Measurements from ENCODE around the gene PIGU.

- TF ChIP-seq HDAC6 (IDR thresholded peaks at IDR 0.05; ENCODE audit: low read depth, low read length) (no peak), ELF4 (CRISPR knock-in tag; IDR thresholded peaks at IDR 0.05) (no peak), CTCF (IDR thresholded peaks at IDR 0.05 in 2 of 3, conservative IDR thresholded peaks at IDR 0.05 in 1 of 3; ENCODE audit: insufficient read depth in 2 of 3, low read depth in 1 of 3, low read length in 3 of 3) (peak; percentile 22 to 32 (median 25); a peak in 2 of 6 replicates), PREB (CRISPR knock-in tag; IDR thresholded peaks at IDR 0.05) (no peak), MECOM (CRISPR knock-in tag; IDR thresholded peaks at IDR 0.05) (no peak), ESRRA (IDR thresholded peaks at IDR 0.05; ENCODE audit: borderline replicate concordance, low read depth) (no peak), ZEB2 (IDR thresholded peaks at IDR 0.05) (no peak), POLR2A (conservative IDR thresholded peaks at IDR 0.05) (no peak), NR2C1 (IDR thresholded peaks at IDR 0.05) (no peak), NR2C1 (tag; IDR thresholded peaks at IDR 0.05) (no peak), SMC3 (conservative IDR thresholded peaks at IDR 0.05; ENCODE audit: insufficient read depth, low read depth, low read length) (no peak), USF1 (CRISPR knock-in tag; IDR thresholded peaks at IDR 0.05) (no peak), LARP7 (IDR thresholded peaks at IDR 0.05) (no peak), FOXP1 (CRISPR knock-in tag; IDR thresholded peaks at IDR 0.05) (no peak)
These were observed 114.3 kb downstream of the PIGU start for GRCh38 chr20:34562641-34563040.

Measured in K562 (cell line).